ENCODE results near the gene ZNF79. TPM values are rescaled to one million over a fixed set of nuclear protein-coding genes. Genes with fewer than 3 reads are reported as not detected.

ZNF79 gene
- total and polyA plus RNA-seq, 2 experiments from 2014 or later = 2.2 to 6.3 TPM

GRCh38 chr9:127384016-127384730, 40.0 kb upstream of the ZNF79 start:
- Histone ChIP-seq H3K9me2 (ENCODE audit: insufficient read depth) (0 out of 2 replicates have a peak, but pooled peaks cover 4% of the 10 kb centered on the region), H2AFZ (no peak overlapping the region), H3K36me3 (ENCODE audit: insufficient read depth) (no peaks in the 10 kb centered on the region), H3K4me1 (ENCODE audit: insufficient read depth) (no peaks in the 10 kb centered on the region; the same call in 1 of the 2 replicates), H3F3A (replicated peaks; ENCODE audit: low read depth) (0 out of 2 replicates have a peak, but pooled peaks cover 2% of the 10 kb centered on the region), H3K79me2 (replicated peaks; ENCODE audit: insufficient read depth) (no peaks in the 10 kb centered on the region), H3K4me2 (no peak overlapping the region), H4K20me1 (replicated peaks; ENCODE audit: insufficient read depth) (no peaks in the 10 kb centered on the region; the same call in 1 of the 2 replicates), H3K27ac (ENCODE audit: low read depth) (no peak overlapping the region), H3K27me3 (ENCODE audit: insufficient read depth) (no peaks in the 10 kb centered on the region), H3K4me3 (no peak overlapping the region)
- no peak for ATAC-seq
- H3K27ac Mint-ChIP-seq = no peak overlapping the region
- TF ChIP-seq ZNF114 (CRISPR knock-in tag; IDR thresholded peaks at IDR 0.05) (no peak), CTCF (conservative IDR thresholded peaks at IDR 0.05; ENCODE audit: low read depth in 2 of 2) (no peak), POLR2AphosphoS5 (IDR thresholded peaks at IDR 0.05; ENCODE audit: low read depth) (no peak), EZH2phosphoT487 (IDR thresholded peaks at IDR 0.05; ENCODE audit: unreplicated experiment) (no peak), STAT1 (IDR thresholded peaks at IDR 0.05; ENCODE audit: unreplicated experiment) (no peak), ZNF462 (CRISPR knock-in tag; IDR thresholded peaks at IDR 0.05) (no peak), NANOG (IDR thresholded peaks at IDR 0.05; ENCODE audit: borderline replicate concordance) (no peak), ZNF331 (CRISPR knock-in tag; IDR thresholded peaks at IDR 0.05; ENCODE audit: low read depth) (no peak), CREB1 (CRISPR knock-in tag; IDR thresholded peaks at IDR 0.05; ENCODE audit: low read depth) (no peak), EZH2 (IDR thresholded peaks at IDR 0.05; ENCODE audit: low read depth, unreplicated experiment) (no peak), JUNB (IDR thresholded peaks at IDR 0.05; ENCODE audit: unreplicated experiment) (no peak)
- TF ChIP-seq, protein P1, sequence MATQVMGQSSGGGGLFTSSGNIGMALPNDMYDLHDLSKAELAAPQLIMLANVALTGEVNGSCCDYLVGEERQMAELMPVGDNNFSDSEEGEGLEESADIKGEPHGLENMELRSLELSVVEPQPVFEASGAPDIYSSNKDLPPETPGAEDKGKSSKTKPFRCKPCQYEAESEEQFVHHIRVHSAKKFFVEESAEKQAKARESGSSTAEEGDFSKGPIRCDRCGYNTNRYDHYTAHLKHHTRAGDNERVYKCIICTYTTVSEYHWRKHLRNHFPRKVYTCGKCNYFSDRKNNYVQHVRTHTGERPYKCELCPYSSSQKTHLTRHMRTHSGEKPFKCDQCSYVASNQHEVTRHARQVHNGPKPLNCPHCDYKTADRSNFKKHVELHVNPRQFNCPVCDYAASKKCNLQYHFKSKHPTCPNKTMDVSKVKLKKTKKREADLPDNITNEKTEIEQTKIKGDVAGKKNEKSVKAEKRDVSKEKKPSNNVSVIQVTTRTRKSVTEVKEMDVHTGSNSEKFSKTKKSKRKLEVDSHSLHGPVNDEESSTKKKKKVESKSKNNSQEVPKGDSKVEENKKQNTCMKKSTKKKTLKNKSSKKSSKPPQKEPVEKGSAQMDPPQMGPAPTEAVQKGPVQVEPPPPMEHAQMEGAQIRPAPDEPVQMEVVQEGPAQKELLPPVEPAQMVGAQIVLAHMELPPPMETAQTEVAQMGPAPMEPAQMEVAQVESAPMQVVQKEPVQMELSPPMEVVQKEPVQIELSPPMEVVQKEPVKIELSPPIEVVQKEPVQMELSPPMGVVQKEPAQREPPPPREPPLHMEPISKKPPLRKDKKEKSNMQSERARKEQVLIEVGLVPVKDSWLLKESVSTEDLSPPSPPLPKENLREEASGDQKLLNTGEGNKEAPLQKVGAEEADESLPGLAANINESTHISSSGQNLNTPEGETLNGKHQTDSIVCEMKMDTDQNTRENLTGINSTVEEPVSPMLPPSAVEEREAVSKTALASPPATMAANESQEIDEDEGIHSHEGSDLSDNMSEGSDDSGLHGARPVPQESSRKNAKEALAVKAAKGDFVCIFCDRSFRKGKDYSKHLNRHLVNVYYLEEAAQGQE (IDR thresholded peaks at IDR 0.05; ENCODE audit: unreplicated experiment) = no peak
- TF ChIP-seq, protein P2, sequence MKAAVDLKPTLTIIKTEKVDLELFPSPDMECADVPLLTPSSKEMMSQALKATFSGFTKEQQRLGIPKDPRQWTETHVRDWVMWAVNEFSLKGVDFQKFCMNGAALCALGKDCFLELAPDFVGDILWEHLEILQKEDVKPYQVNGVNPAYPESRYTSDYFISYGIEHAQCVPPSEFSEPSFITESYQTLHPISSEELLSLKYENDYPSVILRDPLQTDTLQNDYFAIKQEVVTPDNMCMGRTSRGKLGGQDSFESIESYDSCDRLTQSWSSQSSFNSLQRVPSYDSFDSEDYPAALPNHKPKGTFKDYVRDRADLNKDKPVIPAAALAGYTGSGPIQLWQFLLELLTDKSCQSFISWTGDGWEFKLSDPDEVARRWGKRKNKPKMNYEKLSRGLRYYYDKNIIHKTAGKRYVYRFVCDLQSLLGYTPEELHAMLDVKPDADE (IDR thresholded peaks at IDR 0.05) = no peak
- no peaks in the 10 kb centered on the region for H3K36me3 Mint-ChIP-seq (ENCODE audit: low read depth)
- DNase-seq (ENCODE audit: low spot score) = no peak
- no peaks in the 10 kb centered on the region for H3K9me3 Mint-ChIP-seq
- H3K27me3 Mint-ChIP-seq (ENCODE audit: insufficient read depth, low read depth, poor library complexity) = peaks cover 8% of the 10 kb centered on the region
- peaks cover 11% of the 10 kb centered on the region for H3K4me1 Mint-ChIP-seq
- H3K4me3 Mint-ChIP-seq = no peak overlapping the region

Measured in GM23338 (cell line).